ENCODE measurements around the gene OAS3. TPM values are rescaled to one million over a fixed set of nuclear protein-coding genes. Genes with fewer than 3 reads are reported as not detected.
"Not testable (repeated sequence)": the region's sequence is repeated elsewhere in the genome, so short reads cannot be mapped to it uniquely, and the experiment has no call there.

Gene OAS3
- total RNA-seq, 1 experiment from 2014 or later, result 375 TPM

GRCh38 chr12:112926416-112927033 is 11.7 kb upstream of the OAS3 start:
- DNase-seq (ENCODE audit: low read depth), result not testable (repeated sequence)

- no peak for DNase-seq (ENCODE audit: low read depth)
These were observed 10.8 kb upstream of the OAS3 start for GRCh38 chr12:112927475-112927874.

- DNase-seq (ENCODE audit: low read depth), result no peak
These were observed 10.3 kb upstream of the OAS3 start for GRCh38 chr12:112927925-112928324.

- DNase-seq (ENCODE audit: low read depth), result no peak
These were observed 9.3 kb upstream of the OAS3 start for GRCh38 chr12:112928978-112929377.

GRCh38 chr12:112929715-112930114 is 8.6 kb upstream of the OAS3 start:
- no peak for DNase-seq (ENCODE audit: low read depth)

GRCh38 chr12:112930350-112930749 is 7.9 kb upstream of the OAS3 start:
- no peak for DNase-seq (ENCODE audit: low read depth)

- no peak for DNase-seq (ENCODE audit: low read depth)
These were observed 5.7 kb upstream of the OAS3 start for GRCh38 chr12:112932485-112933128.

GRCh38 chr12:112933129-112933505 is 5.2 kb upstream of the OAS3 start:
- DNase-seq (ENCODE audit: low read depth), result no peak

GRCh38 chr12:112936264-112936663 is 2.0 kb upstream of the OAS3 start:
- DNase-seq (ENCODE audit: low read depth), result no peak

- DNase-seq (ENCODE audit: low read depth), result peak; percentile 55
These were observed 1.3 kb upstream of the OAS3 start for GRCh38 chr12:112936927-112937326.

GRCh38 chr12:112938751-112939150 is 477 bp downstream of the OAS3 start:
- no peak for DNase-seq (ENCODE audit: low read depth)

GRCh38 chr12:112939761-112940381 is 1.6 kb downstream of the OAS3 start:
- DNase-seq (ENCODE audit: low read depth), result no peak

- no peak for DNase-seq (ENCODE audit: low read depth)
These were observed 3.5 kb downstream of the OAS3 start for GRCh38 chr12:112941528-112942335.

GRCh38 chr12:112942572-112942971 is 4.3 kb downstream of the OAS3 start:
- no peak for DNase-seq (ENCODE audit: low read depth)

GRCh38 chr12:112944024-112944690 is 5.9 kb downstream of the OAS3 start:
- DNase-seq (ENCODE audit: low read depth), result no peak

GRCh38 chr12:112945515-112945914 is 7.2 kb downstream of the OAS3 start:
- no peak for DNase-seq (ENCODE audit: low read depth)

- DNase-seq (ENCODE audit: low read depth), result no peak
These were observed 8.1 kb downstream of the OAS3 start for GRCh38 chr12:112946236-112947000.

- no peak for DNase-seq (ENCODE audit: low read depth)
These were observed 9.0 kb downstream of the OAS3 start for GRCh38 chr12:112947314-112947713.

GRCh38 chr12:112947761-112948160 is 9.5 kb downstream of the OAS3 start:
- no peak for DNase-seq (ENCODE audit: low read depth)

- DNase-seq (ENCODE audit: low read depth), result no peak
These were observed 10.5 kb downstream of the OAS3 start for GRCh38 chr12:112948806-112949205.

GRCh38 chr12:112950701-112951100 is 12.4 kb downstream of the OAS3 start:
- no peak for DNase-seq (ENCODE audit: low read depth)

All from M059J (cell line).